HG02885 (cell line): ENCODE data around the gene FASN.
"Not testable (repeated sequence)": the region's sequence is repeated elsewhere in the genome, so short reads cannot be mapped to it uniquely, and the experiment has no call there.

Experiments
- ATAC-seq: cut with Tn5 transposase; IDR thresholded peaks from one replicate; pipeline ENCODE4 v1.9.1; 2021; ENCODE audit warnings: mild to moderate bottlenecking; ENCODE audit not compliant: unreplicated experiment, poor library complexity

FASN gene

GRCh38 chr17:82098169-82098938 is at the start of gene FASN:
Gene FASN (minus strand): TSS chr17:82098236. CDS start chr17:82096445, 1,791 bp downstream.
- peak; percentile 75 for ATAC-seq

- ATAC-seq, result no peak
Measured at GRCh38 chr17:82146663-82147654, 48.9 kb upstream of the FASN start.

- ATAC-seq, result no peak
Measured at GRCh38 chr17:82145550-82146155, 47.6 kb upstream of the FASN start.

- no peak for ATAC-seq
Measured at GRCh38 chr17:82143333-82143732, 45.3 kb upstream of the FASN start.

GRCh38 chr17:82139961-82140360 is 41.9 kb upstream of the FASN start:
- not testable (repeated sequence) for ATAC-seq

- no peak for ATAC-seq
Measured at GRCh38 chr17:82138511-82138992, 40.5 kb upstream of the FASN start.

GRCh38 chr17:82134101-82134500 is 36.1 kb upstream of the FASN start:
- no peak for ATAC-seq

- ATAC-seq, result not testable (repeated sequence)
Measured at GRCh38 chr17:82133166-82133953, 35.3 kb upstream of the FASN start.

- no peak for ATAC-seq
Measured at GRCh38 chr17:82129095-82129494, 31.1 kb upstream of the FASN start.

GRCh38 chr17:82128287-82128686 is 30.3 kb upstream of the FASN start:
- no peak for ATAC-seq

GRCh38 chr17:82127704-82128103 is 29.7 kb upstream of the FASN start:
- no peak for ATAC-seq

- ATAC-seq, result no peak
Measured at GRCh38 chr17:82127315-82127595, 29.2 kb upstream of the FASN start.

- no peak for ATAC-seq
Measured at GRCh38 chr17:82126556-82127314, 28.7 kb upstream of the FASN start.

GRCh38 chr17:82124101-82124500 is 26.1 kb upstream of the FASN start:
- ATAC-seq, result no peak

GRCh38 chr17:82121660-82122629 is 23.9 kb upstream of the FASN start:
- no peak for ATAC-seq

- ATAC-seq, result no peak
Measured at GRCh38 chr17:82121246-82121645, 23.2 kb upstream of the FASN start.

- ATAC-seq, result no peak
Measured at GRCh38 chr17:82120148-82120547, 22.1 kb upstream of the FASN start.

GRCh38 chr17:82118815-82119380 is 20.9 kb upstream of the FASN start:
- ATAC-seq, result no peak
